ENCODE results near the gene TBX19.

Gene TBX19

GRCh38 chr1:168285521-168285790 lies 4.8 kb downstream of the TBX19 start:
- no peak for DNase-seq

- no peak for DNase-seq
Measured at GRCh38 chr1:168285971-168286927, 5.6 kb downstream of the TBX19 start.

GRCh38 chr1:168287237-168287664 lies 6.6 kb downstream of the TBX19 start:
- DNase-seq = no peak

- DNase-seq = no peak
Measured at GRCh38 chr1:168288311-168289052, 7.8 kb downstream of the TBX19 start.

- DNase-seq = no peak
Measured at GRCh38 chr1:168291222-168291837, 10.7 kb downstream of the TBX19 start.

GRCh38 chr1:168293356-168293755 lies 12.7 kb downstream of the TBX19 start:
- no peak for DNase-seq

GRCh38 chr1:168295411-168296114 lies 14.9 kb downstream of the TBX19 start:
- DNase-seq = no peak

- no peak for DNase-seq
Measured at GRCh38 chr1:168297019-168297730, 16.5 kb downstream of the TBX19 start.

- DNase-seq = no peak
Measured at GRCh38 chr1:168298446-168298845, 17.8 kb downstream of the TBX19 start.

GRCh38 chr1:168300626-168301025 lies 19.9 kb downstream of the TBX19 start:
- no peak for DNase-seq

GRCh38 chr1:168301664-168302320 lies 21.1 kb downstream of the TBX19 start:
- no peak for DNase-seq

- no peak for DNase-seq
Measured at GRCh38 chr1:168303716-168304540, 23.3 kb downstream of the TBX19 start.

- no peak for DNase-seq
Measured at GRCh38 chr1:168304865-168305264, 24.2 kb downstream of the TBX19 start.

- DNase-seq = no peak
Measured at GRCh38 chr1:168312718-168313604, 32.3 kb downstream of the TBX19 start.

- DNase-seq = no peak
Measured at GRCh38 chr1:168316142-168316541, 35.5 kb downstream of the TBX19 start.

- DNase-seq = no peak
Measured at GRCh38 chr1:168317309-168317708, 36.6 kb downstream of the TBX19 start.

- DNase-seq = no peak
Measured at GRCh38 chr1:168319691-168320090, 39.0 kb downstream of the TBX19 start.

- no peak for DNase-seq
Measured at GRCh38 chr1:168320149-168320548, 39.5 kb downstream of the TBX19 start.

- DNase-seq = no peak
Measured at GRCh38 chr1:168320800-168321450, 40.2 kb downstream of the TBX19 start.
